ENCODE measurements around the gene VSTM2A.
"Not testable (repeated sequence)": the region's sequence is repeated elsewhere in the genome, so short reads cannot be mapped to it uniquely, and the experiment has no call there.

VSTM2A gene, protein sequence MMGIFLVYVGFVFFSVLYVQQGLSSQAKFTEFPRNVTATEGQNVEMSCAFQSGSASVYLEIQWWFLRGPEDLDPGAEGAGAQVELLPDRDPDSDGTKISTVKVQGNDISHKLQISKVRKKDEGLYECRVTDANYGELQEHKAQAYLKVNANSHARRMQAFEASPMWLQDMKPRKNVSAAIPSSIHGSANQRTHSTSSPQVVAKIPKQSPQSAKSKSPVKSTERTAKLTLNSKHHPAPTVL

DNA sequence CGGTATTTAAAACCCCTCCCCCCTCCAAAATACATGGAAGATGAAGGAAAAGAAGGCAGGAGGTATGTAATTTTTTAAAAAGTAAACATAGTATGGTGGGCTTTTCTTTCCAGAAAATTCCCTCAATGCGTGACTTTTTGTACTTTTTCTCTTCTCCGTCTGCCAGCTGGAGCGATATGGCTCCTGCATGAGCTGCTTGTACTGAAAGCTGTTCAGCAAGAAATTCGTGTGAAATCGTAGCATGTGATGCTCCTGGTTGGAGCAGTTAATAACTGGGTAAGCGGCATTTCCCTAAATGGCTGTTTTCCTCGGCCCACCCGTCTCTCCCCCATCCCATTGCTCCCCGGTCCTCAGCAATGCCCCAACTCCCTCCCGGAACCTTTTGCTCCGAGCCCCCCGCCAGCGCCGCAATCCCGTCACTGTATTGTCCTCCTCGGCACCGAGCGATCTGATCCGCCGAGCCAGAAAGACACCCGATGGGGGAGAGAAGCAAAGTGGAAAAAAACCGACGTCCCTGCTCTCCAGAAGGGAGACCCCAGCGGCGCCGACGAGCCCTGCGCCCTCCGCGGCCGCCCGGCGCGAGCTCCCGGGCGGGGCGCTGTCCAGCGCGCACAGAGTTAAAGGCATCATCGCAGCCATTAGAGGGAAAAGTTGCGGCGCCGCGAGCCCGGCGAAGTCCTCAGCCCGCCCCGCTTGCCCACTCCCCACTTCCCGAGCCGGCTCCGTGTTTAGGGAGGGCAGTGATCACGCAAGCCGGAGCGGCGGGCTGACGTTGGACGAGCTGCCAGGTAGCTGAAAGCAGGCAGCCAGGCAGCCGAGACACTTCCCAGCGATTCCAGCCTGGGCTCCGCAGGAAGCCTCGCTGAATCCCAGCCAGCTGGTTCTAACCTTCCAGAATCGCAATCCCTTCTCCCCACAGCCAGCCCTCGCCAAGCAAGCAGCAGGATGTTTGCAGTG is at the start of gene VSTM2A:
Gene VSTM2A, plus strand, starts transcription at position 707 of the 957 bp plus-strand sequence. CDS start 356 bp downstream, outside the sequence.
- no peak for DNase-seq

DNA sequence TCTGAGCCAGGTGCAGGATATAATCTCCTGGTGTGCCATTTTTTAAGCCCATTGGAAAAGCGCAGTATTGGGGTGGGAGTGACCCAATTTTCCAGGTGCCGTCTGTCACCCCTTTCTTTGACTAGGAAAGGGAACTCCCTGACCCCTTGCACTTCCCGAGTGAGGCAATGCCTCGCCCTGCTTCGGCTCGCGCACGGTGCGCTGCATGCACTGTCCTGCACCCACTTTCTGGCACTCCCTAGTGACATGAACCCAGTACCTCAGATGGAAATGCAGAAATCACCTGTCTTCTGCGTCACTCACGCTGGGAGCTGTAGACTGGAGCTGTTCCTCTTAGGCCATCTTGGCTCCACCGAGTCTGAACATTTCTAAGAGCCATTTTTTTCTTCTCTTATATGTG is 37.6 kb upstream of the VSTM2A start:
- not testable (repeated sequence) for DNase-seq

DNA sequence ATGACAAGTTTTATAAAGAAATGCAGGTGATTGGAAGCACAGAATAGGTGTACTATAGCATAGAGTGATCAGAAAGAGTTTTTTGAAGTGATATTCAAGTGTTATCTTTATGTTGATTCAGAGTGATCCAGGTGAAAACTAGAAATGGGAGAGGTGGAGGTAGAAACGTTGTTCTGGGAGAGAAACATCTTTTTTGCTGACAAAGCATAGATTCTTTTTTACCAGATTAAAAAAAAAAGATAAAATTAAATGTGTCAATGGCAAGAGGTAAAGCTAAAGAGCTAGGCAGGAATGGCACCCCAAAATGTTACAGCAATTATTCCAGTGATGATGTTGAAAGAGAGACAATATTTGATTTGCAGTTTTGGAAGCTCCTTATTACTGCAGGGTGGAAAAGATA is 12.6 kb upstream of the VSTM2A start:
- no peak for DNase-seq

DNA sequence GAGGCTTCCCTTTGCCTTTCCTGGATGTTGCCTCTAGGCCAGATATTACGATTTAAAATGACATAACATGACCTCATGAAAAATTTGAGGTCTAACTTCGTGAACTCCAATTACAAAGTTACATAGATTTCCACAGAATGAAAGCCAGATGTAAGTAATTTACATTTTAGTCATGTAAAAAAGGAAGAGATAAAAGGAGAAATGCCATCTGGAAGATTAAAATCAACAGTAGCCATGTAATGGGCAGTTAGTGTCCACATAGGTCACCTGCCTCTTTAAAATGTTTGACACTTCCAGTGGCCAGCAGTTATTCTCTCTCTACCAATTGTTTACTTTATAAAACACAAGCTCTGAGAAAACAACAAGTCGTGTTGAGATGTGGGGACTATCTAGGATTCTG is 4.1 kb upstream of the VSTM2A start:
- no peak for DNase-seq

DNA sequence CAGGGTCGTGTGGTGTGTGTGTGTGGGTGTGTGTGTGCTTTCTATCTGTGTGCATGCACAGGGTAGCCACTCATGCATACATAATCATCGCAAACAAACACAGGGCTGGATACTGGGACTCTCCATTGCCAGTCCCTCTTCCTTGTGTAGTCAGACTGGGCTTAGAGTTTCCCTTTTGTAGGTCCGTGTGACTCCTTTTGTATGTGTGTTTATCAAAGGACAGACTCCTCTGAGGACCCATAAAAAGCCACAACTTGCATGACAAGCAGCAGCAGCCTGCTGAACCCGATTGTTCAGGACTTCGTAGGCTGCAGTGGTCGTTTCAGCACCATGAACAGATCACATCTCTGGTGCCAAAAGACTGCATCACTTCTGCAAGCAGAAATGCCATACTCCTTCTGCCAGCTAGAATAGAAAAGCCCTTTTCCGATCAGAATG is 895 bp downstream of the VSTM2A start:
- DNase-seq = no peak

DNA sequence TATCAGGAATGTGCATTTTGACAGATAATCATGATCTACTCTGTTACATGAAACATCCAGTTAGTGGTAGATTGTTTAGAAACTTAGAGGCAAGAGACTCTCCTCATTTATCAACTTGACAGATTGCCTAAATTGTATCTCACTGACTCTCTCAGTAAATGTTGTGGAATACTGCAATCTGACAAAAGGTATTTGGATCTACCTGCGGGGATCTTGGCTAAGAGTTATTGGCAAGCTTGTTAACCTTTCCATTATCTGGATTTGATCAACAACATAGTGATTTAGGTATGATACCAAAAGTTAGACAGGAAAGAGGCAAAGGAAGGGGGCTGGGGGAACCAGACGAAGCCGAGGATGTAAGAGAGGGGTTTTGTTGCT is 2.0 kb downstream of the VSTM2A start:
- DNase-seq = no peak

DNA sequence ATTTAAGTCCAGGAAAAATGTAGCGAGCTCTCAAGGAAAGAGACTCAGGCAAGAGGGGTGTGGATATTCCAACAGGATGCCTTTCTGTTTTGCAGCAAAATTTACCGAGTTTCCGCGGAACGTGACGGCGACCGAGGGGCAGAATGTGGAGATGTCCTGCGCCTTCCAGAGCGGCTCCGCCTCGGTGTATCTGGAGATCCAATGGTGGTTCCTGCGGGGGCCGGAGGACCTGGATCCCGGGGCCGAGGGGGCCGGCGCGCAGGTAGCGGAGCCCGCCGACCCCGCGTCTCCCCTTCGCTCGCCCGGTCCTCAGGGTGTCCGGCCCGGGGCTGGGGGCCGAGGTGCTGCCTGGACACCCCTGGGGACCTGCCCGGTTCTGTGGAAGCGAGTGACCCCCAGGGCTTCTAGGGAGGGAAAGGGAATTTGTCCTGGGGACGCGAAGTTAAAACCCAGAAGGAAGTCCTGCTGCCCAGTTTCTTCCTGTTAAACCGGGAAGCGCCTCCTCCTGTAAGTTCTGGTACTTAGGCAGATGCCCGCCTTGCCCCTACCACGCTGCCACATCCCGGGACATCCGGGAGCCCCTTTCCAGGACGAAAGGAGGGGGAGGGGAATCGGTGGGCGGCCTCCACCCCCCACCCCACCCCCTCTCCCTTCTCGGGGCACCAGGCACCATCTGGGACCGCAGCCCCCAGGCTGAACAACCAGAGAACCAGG is 2.5 kb downstream of the VSTM2A start:
- no peak for DNase-seq

DNA sequence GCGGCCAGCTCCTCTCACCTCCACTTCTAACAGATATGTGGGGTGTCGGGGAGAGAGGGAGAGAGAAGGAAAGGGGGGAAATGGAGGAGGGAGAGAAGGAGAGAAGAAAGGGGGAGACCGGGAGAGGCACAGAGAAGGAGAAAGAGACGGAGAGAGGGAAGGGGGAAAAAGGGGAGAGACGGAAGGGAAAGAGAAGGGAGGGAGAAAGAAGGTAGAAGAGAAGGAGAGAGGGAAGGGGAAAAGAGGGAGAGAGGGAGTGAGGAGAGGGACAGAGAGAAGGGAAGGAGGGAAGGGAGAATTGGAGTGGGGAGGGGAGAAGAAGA is 3.0 kb downstream of the VSTM2A start:
- DNase-seq = no peak

DNA sequence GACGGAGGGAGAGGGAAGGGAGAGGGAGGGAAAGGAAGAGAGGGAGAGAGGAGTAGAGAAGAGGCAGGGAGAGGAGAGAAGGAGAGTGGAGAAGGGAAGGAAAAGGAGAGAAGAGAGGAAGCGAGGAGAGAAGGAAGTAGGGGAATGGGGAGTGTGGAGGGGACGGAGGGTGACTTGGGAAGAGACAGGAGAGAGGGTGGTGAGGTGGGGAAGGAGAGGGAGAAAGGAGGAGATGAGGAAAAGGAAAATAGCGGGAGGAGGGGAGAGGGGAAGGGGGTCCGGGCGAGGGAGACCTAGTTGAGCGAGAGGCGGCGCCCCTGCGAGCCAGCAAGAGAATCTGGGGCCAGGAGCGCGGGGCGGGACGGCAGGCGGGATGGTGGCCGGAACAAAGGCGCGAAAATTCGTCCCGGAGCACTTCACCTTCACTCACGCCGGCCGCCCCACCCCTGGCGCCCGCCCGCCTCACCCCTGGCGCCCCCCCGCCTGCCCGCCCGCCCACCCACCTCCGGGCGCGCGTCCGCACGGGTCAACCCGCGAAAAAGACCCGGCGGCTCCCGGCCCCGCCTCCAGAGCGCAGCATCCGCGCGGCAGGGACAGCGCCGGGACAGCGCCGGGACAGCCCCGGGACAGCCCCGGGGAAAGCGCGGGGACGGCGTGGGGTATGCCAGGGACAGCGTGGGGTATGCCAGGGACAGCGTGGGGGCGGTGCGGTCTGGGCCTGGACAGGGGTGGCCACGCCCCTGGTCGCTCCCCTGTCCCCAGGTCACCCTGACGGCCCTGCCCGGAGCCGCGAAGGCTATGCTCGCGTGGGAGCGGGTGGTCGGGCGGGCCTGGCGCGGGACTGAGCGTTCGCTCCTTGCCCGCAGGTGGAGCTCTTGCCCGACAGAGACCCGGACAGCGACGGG is 4.2 kb downstream of the VSTM2A start:
- no peak for DNase-seq

DNA sequence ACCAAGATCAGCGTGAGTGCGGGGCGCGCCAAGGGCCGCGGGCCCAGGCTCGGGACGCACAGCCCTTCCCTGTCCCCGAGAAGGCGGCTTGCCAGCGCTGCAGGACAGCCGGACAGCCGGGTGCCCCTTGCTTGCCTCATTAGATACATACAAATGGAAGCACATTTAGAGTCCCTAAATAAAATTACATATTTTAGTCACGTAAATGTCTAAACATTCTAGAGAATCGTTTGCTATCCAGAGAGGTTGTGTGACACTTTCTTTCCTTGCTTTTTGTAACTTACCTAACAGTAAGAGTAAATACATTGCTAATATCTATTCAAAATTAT is 4.8 kb downstream of the VSTM2A start:
- DNase-seq = no peak

DNA sequence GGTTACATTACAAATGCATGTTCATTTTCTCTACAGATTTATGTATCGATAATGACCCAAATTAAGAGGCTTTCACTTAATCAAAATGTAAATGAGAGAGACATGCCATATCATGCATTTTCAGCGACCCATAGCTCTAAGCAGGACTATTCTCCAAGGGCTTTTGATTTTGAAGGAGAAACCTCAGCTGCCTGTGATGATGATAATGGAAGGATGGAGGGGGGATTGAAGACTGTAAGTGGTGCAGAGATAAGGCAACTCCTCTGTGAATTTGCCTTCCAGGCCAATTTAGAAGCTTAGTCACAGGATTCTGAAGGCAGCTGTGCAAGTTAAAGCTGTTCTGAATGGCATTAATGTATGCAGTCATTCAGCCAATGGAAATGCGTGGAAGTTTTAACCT is 8.3 kb downstream of the VSTM2A start:
- DNase-seq = no peak

DNA sequence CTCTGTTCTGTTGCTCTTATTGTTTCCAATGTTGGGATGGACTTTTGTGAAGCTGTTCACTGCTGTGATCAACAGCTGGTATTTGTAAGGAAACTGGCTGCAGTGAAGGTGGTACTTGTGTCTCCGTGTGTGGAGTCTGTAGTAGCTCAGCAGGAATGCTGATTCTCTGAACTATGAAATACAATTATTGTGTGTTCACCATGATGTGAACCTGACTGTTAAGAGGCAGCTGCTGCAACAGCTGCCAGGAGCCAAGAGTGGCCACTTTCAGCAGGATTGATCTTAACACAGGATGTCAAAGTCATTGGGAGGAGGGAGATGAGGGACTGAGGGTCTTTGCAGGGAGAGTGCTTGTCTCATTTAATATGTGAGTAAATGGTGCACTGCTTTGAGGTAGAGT is 13.9 kb downstream of the VSTM2A start:
- DNase-seq = no peak

DNA sequence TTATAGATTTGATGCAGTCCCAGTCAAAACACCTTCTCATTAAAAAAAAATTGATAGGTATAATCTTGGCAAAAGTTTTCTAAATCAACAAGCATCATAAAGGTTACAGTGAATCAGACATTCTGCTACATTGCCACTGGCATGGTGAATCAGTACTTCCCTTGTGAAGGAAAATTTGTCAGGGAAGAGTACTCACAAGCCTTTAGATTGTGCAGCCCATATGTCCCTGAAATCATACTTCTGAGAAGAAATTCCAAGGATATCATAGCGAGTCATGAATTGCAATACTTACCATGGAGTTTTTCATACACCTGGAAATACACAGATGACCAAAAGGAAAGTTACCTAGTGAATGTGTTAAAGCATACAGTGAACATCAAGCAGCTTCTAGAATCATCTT is 17.2 kb downstream of the VSTM2A start:
- no peak for DNase-seq

DNA sequence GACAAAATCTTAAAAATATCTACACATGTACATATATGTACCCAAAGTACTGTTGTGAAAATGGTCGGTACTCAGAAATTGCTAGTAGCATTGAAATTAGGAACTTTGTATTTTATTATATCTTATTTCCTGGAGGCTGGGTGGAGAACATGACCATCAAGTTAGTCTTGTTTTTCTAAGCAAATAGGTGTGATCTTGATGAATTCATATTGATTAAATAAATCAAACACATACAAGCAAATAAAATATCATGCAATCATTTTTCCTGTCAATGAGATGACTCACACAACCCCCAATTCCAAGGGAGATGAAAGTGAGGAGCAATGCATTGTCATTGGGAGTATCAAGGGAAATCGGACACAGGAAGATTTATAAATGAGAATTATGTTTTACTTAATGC is 18.0 kb downstream of the VSTM2A start:
- DNase-seq = no peak

DNA sequence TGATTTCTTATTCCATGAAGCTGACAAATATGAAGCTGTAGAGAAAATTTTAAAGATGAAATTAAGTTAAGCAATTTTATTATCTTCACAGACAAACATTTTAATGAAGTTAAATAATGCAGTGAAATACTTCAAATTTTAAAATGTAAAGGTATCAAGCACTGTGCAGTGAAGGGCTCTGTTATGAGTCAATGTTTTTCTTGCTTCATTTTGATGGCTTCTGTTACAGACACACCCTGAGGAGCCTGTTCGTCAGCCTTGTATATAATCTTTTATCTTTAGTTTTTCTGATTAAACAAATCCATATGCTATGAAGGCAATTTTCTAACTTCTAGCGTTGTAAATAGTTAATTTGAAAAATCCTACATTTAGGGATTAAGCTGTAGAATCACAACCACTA is 18.5 kb downstream of the VSTM2A start:
- no peak for DNase-seq

DNA sequence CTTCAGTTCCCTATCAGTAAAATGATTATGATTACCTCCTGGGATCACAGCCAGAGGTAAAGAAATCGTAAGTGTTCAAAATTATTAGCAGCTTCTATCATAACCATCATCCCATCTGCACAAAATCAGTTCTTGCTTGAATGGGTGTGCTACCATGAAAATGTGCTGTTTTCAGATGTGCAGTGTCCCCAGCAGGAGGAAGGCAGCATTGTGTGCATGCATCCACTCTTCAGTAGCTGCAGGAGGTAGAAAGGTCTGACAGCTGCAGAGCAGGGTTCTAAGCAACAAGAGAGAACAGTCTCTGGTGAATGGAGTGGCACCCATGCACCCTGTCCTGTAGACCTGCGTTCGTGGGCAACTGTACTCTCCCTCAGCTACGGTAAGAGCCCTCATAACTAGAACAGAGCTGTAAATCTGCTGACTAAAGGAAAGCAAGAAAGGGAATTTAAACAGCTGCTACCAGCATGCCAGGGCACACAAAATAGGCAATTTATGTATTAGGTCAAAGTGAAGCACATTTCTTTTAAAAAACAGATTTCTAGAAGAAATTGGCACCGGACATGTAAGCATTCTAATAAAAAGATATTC is 21.2 kb downstream of the VSTM2A start:
- DNase-seq = no peak

DNA sequence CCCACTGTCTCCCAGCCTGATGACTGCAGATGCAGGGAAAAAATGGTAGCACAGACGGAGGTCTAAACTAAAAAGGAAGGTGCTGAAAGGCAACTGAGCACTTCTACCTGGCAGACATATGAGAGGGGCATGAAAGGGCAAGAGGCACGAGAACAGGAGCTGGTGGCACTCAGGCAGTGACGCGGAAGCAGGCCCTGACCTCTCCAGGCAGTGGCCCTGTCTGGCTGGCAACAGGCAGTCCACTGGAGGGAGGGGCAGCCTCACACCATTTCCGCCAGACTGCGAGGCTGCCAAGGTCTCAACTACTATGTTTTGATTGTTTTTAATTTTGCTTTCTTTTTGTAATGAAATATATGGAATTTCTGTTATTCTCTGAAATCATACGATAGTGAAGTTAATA is 23.3 kb downstream of the VSTM2A start:
- no peak for DNase-seq

DNA sequence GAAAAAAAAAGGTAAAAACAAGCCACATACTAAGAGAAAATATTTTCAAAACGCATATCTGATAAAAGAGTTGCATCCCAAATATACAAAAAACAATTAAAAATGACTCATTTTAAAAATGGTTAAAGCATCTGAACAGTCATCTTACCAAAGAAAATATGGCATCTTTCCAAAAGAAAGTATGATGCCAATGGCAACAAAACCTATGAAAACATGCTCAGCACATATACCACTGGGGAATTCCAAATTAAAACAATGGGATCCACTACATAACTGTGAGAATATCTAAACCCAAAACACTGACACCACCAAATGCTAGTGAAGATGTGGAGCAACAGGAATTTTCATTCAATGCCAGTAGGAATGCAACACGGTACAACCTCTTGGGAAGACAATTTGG is 39.3 kb downstream of the VSTM2A start:
- no peak for DNase-seq

DNA sequence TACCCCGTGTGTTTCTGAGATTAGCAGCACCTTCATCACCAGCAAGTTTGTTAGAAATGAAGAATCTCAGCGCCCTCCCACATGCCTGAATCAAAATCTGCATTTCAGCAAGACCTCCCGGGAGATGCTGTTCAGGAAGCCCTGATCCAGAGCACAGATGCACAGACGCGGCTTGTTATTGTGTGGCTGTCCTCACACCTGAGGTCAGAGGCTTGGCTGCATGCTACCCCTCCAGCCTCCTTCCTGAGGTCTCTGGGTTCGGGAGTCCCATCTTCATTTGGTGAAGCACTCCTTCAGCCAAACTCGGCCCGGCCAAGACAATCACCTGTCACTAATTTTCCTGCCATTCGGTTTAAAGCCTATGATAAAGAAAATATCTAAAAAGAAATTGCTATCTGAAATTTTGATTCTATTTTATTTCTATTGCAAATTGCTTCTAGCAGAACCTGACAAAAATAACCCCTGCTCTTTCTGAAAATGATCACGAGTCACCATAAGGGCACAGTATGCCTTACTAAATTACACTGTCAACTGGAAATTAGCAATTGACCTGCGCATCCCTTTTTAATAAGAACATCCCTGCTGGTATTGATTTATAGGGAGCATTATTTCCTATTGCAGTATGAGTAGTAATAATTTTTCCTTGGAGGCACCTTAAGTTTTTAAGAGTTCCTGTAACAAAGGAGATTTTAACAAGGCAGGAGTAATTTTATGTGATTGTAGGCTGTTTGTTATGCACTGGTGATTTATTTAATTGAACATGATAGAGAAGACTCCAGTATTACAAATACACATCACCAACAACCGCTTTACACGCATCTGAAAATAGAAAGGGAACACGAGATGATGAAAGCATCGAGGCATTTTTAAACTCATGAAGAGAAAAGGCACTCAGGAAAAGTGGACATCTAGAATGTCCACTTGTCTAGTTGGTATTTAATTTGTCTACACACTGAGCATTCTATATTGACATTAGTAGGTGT is 49.5 kb downstream of the VSTM2A start:
- no peak for DNase-seq

DNA sequence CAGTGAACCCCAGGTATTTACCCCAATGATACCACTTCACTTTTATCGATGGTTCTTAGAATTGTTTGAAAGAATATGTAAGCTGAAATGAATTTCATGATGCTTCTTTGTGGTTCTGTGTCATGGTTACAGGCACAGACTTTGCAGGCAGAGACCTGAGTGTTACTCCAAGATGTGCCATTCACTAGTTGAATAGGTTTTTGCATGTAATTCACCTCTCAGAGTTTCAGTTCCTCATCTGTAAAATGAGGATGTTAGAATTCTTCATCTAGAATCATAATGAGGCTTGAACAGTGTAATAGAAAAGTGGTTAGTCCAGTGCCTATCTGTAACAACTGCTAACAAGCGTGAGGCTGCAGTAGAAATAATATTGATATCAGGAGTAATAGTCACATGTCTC is 54.6 kb downstream of the VSTM2A start:
- DNase-seq = no peak

DNA sequence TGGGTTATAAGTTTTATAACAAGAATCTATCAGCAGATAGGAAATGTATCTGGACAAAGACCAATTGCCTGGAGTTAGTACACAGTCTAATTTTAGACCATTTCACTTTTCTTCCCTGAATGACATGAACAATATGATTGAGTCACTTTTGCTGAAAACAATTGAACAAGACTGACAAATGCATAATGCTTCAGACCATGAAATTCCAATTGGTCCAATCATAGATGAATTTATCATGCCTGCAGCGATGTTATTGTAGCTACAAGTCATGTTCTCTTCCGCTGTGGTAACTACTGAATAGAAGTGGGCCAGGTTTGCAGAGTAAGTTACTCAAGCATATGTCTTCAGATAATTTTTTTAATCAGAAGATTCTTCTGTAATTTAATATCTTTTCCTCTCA is 73.4 kb downstream of the VSTM2A start:
- DNase-seq = no peak
